Stimulated activated CD4-positive, alpha-beta T cell treated with anti-CD3 and anti-CD28 coated beads, TNF-alpha, amount 100 ng/mL, for 24 hours (primary cell): Measurements from ENCODE around the gene DACH1.

Experiments used
- DNase-seq, 3 experiments: peaks; one replicate each; pipeline ENCODE4 v3.0.0-alpha.2; 2020; ENCODE audit warnings: low read depth in 3 of 3

DACH1 gene

DNA sequence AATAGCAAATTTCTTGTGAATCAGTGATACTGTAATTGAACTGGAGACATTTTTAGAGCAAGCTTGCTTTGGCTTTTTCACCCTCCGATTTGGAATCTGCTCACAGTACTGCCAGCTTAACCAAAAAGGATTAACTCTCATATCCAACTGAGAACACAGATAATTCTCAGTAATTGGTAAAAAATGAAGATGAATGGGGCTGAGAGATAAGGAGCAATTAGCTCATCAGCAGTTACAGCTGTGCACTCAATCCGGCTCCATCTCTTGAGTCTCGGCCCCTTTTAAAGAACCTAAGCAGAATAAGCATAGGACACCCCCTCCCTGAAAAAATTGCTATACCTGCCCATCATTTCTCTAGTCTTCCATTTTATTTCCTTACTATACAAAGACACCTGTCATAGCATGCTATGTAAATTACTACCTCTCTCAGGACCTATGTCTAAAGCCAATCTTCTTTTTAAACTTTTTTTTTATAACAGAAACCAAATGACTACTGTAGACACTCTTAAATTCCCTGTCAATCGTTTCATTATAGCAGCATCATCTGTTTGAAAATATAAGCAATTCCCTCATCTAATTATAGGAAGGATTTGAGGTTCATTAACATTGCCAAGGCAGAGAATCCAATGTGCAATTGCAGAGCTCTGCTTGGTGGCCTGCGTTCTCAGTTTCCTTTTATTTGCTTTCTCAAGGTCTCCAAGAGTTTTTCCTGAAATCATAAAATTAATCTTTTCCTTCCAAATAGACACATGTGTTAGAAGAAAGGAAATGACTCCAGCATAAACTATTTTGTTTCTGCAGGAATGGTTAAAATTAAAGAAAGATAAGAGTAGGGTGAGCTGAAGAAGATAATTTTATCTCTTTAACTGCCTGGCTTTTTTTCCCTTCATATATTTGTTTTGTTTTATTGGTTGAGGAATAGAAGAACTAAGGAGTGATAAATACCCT, 242.1 kb downstream of the DACH1 start:
- DNase-seq, result no peak

DNA sequence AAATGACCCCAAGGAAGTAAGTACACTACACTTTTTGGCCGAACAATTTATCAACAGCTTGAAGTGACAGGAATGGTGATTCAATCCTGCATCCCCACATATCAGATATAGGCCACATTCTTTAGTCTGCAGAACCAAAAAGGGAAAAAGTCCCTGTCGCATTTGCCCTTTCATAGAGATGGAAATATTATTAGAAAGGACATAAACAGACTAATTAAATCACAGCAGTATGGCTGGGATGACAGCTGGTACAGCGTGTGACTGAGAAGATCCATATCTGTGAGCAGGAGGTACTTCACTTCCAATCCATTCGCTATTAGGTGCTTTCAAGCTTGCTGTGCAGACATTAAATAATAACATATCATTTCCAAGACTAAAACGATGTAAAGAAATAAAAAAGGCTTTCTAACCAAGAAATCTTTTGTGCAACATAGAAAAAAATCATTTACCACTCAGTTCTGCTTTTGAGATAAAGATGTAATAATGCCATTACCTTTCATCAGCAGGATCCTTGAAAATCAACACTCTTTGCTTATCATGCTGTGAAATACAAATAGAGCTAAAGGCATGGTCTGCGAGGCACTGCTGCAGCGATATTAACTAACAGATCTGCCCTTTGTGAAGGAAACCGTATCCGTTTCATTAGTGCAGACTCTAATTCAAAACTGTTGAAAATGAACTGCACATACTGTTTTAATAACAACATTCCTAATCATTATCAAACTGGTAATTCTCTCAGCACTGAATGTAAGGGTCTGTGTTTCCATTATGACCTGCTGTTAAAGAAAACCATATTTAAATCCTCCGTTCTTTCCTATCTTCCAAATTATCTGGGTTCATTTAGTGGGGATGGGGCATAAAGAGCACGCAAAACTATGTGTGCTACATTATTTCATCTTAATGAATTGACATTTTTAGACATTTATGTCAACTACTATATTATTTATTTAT, 245.6 kb downstream of the DACH1 start:
- no peak for DNase-seq

DNA sequence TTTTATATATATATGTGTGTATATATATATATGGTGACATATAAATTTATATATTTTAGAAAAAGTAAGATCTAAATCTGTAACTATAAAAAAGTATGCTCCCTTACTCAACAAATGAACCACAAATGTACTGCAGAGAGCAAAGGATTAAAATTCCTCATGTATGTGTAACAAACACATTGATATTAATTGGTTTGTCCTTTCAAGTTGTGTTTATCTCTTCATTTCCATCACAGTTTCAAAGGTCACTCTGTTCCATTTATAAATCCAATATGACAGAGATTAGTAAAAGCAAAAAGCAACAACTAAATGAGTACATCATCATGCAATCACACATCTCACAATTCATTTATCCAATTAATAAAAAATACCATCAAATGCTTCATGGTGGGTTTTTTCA, 247.9 kb downstream of the DACH1 start:
- no peak for DNase-seq

DNA sequence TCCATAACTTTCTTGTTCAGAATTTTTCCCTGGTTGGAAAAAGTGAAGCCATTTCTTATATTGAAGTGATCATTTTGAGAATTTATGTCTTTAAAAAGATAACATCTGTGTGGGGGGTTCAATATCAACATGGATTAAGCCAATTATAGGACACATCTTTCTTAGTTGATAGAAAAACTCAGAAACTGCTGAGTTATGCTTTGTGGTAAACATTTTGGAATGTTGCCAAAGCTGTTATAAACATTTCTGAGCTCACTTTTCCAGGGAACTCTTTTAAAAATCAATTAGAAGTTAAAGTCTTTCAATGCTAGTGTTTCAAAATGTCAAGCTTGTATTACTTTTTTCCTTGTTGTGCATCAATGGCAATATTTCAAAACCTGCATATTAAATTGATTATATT, 248.8 kb downstream of the DACH1 start:
- no peak for DNase-seq

DNA sequence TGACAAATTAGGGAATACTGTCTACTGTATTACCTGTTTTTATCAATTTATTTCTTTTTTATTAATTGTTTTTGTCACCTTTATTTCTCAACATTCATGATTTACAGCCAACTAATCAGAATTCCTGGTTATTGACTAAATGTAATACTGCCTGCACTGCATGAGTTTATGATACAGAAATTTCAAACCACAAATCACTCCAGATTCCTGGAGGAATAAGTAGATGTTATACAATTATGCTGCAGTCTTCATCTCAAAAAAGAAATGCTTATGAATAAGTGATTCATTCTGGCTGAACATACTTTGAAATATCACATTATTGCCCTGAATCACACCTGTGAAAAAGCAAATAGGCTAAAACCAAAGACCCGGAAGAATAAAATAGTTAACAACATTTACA, 249.7 kb downstream of the DACH1 start:
- DNase-seq, result no peak

DNA sequence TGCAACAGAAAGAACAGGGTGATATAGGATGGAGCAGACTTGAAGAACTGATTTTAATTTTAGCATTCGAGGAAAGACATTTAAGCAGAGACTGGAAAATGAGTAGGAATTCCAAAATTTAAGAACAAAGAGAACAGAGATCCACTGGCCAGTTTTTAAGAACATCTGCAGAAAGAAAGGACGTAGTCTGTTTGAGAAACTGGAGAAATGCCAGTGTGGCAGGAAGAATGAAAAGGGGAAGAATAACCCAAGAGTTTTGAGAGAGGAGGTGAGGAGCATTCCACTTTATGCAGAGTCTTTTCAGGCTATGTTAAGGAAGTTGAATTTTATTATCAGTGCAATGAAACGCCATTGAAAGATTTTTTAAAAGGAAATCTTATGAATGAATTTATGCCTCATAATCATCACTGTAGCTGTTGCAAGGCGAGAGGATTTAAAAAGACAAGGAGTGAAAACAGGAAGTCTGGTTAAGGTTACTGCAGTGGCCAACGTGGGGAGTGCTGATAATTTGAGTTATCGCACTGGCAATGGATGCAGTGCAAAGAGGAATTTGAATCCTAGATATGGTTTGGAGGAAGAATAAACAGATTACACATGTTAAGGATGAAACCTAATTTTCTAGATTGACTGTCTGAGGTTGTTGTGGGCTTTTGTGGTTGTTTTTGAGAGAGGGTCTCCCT, 253.8 kb downstream of the DACH1 start:
- DNase-seq, result no peak

DNA sequence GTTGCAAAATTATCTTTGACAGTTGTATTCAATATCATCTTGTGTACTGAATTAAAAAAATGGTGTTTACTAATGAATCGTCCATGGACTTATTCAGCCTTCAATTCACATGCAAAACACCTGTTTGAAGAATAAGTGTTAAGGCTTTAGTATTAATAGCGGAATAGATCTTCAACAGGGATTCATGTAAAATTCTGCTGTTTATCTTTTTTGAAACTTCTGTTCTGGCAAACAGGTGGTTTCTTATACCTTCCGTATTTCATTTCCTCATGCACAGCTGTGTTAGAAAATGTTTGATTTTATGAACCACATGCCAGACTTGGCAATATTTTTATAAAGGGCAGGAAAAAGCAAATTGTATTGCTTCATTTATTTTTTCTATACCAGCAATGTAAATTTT, 255.7 kb downstream of the DACH1 start:
- DNase-seq, result no peak

DNA sequence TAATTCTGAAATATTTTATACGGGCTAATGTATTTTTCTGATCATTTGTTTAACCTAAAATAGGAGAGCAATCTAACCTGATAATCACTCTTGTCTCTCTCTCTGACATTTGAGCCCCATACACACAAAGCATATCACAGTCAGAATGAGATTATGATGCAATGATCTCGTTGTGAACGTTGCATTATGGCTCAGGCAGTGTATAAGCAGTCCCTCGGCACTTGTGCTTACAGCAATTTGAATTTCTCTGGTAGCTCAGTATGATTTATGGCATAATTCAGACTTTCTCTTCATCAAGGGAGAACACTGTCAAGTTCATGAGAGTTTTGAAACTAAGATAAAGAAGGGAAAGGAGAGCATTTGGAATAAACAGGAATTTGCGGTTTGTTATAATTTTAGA, 256.1 kb downstream of the DACH1 start:
- DNase-seq, result no peak

DNA sequence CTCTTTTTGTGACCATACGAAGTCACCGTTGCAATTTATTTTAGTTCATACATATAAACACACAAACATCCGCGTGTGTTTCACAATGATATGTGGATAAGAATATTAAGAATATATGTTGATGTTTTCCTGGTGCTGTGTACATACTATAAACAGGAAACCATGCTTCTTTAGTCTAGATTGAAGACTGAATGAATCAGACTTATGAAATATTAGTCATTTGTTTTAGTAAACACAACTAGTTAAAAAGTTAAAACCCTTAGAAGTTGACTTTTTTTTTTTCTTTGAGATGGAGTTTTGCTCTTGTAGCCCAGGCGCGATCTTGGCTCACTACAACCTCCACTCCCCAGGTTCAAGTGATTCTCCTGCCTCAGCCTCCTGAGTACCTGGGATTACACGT, 257.7 kb downstream of the DACH1 start:
- DNase-seq, result no peak

DNA sequence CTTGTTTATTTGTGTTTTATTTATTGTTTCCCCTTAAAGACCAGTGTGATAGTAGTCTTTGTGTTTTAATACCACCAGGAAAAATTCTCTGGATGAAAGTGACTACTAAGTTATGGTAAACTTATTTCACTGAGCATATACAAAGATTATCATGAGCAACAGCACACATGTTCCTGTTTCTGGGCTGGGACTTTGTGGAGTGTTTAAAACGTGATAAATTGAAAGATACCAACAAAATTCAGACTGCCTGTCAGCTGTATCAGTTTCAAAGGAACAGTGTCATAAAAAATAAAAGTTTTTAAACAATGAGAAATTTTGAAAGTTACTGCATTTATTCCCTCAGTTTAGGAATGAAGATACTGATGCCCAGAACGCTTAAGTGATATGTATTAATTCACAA, 259.4 kb downstream of the DACH1 start:
- no peak for DNase-seq

DNA sequence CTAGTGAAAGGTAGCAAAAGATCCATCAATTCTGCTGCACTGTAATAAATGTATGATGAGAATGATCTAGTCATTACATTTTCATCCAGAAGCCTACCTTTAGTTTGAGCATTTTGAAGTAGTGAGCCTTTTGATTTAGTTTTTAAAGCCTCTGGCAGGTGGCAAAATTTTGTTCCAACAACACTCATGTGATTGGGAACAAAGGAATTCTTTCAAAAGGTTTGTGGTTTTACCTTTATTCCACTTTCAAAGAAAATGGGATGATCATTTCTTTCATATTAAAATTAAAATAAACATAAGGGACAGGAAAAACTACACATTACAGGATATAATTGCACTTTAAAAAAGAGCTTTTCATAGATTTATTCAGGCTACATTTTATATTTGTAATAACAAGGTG, 260.2 kb downstream of the DACH1 start:
- no peak for DNase-seq

DNA sequence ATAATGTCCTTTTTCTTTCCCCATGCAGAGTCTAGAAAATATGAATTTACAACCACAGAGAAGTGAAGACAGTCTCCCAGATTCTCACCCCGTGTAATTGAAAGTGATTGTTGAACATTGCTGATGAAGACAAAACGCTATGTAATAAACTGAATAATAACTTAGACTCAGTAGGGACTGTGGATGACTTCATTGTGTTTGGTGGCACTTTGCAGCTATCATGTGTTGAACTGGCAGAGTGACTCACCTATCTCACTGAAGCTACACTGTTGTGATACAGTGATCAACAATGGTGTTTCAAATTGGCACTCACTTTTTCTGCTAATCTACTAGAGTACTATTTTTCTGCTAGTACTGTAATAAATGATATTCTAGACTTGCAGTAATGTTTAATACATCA, 261.3 kb downstream of the DACH1 start:
- DNase-seq, result no peak

DNA sequence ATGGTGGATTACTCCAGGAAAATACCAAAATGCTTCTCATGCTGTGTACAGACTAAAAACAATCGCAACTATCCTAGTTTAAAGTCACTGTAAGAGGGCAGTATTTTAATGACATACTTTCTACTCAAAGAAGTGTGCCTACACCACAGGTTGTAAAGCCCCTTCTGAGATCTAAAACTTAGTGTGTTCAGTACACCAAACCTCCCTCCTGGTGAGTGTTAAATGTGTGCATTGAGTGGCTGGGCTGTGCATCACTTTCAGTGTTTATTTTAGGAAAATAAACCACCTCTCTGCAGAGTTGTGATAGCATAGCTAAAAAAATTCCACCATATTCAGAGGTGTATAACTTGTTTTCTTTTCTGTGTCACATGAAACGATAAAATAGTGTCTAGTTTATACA, 263.7 kb downstream of the DACH1 start:
- DNase-seq, result no peak

DNA sequence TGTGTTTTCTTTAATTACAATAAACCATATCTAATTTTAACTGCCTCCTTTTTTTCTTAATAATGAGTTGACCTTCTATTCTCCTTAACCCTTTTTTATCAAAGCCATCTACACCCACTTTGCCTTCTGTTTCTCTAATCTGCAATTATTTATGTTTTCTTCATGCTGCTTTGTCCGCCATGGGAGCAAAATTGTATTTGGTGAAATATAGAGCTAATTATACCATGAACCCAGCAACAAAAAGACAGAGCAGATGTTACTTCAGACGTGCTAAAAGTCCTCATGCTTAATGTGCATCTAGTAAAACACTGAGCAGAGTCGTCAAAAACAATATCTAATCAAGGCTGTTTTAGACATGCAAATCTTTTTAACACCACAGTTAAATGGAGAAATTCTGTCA, 264.7 kb downstream of the DACH1 start:
- DNase-seq, result no peak

DNA sequence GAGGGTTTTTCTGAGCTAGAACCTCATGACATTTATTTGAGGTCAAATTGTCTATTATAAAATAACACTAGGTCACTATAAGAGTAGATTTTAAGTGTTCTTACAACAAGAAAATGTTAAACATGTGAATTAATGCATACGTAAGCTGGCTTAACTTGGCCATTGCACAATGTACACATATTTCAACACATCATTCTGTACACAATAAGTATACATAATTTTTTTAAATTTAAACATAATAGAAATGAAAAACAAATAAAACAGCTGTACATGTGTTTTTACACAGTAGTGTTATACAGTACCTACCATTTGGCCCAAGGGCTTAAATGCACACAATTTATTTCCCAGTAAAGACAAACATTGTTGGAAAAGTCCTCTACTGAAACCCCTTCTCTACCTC, 269.9 kb downstream of the DACH1 start:
- no peak for DNase-seq

DNA sequence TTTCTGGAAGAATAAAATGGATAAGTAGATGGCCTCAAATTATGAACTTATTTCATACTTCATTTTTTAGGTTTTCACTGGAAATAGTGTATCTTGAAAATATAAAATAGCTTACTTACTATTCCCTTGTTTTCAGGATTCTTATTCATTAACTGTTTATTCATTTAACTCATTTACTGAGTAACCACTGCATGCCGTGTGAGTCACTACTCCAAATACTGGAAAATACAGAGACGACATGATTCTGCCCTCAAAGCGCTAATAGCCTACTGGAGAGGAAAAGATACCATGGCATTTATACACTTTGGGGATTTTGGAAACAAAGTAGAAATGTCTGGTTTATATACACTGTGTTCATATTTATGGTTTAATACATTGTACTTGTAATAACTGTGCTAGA, 270.9 kb downstream of the DACH1 start:
- DNase-seq, result no peak

DNA sequence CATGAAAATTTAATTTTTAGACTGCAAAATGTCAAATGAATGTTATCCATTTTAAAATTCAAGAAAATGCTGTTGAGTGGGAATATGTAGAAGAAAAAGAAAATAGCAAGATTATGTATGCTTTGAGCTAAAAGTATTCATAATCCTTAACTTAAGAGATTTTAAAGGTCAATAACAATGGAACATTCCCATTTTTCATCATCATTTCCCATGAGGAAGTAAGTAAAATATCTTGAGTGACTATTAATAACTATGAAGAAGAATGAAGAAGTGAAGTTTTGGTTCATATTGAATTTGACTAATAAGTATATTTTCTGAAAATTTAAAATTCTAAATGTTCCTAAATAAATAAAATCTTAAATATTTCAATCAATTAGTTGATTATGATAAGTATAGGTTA, 273.4 kb downstream of the DACH1 start:
- DNase-seq, result no peak

DNA sequence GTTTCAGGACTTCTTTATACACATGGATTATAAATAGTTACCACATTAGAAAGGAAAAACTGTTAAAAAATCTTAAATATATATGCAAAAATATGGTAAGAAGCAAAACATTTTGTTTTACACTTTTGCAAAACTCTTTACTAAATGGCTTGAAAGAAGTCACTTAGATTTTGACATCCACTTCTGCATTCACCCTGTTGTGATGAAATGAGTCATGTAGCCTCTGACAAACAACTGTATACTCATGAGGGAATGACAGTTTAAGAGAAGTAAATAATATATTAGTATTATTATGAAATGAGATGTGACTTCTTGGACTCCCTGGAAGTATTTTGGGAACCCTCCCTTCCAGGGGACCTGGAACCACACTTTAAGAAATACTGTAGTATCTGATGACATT, 275.6 kb downstream of the DACH1 start:
- no peak for DNase-seq

DNA sequence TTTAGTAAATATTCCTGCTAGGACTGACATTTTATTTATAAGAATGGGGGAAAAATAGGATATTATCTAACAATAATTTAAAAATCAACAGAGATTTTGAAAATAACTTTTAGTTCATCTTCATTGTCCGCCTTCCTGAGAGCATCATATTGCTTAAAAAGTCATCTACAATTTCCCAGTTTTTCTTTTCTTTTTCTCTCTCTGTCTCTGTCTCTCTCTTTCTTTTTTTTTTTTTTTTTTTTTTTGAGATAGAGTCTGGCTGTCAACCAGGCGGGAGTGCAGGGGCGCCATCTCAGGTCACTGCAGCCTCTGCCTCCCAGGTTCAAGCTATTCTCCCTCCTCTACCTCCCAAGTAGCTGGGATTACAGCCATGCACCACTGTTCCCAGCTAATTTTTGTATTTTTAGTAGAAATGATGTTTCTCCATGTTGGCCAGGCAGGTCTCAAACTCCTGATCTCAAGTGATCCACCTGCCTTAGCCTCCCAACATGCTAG, 276.3 kb downstream of the DACH1 start:
- no peak for DNase-seq

DNA sequence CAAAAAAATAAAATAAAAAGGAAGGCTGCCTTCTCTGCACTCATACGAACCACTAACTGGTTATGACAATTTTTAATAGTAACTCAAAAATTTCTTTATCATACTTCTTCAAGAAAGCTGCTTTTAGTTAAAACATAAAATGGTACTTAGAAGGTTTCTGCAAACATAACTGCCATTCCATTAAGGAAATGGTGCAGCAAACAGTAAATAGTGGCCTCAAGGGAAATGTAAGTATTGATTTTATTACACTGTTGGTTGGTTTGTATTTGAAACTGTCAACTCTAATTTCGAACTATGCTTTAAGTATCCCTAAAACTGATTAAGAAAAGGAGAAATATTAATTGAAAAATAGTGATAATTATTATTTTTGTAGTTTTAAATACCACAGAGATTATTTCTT, 278.0 kb downstream of the DACH1 start:
- no peak for DNase-seq

DNA sequence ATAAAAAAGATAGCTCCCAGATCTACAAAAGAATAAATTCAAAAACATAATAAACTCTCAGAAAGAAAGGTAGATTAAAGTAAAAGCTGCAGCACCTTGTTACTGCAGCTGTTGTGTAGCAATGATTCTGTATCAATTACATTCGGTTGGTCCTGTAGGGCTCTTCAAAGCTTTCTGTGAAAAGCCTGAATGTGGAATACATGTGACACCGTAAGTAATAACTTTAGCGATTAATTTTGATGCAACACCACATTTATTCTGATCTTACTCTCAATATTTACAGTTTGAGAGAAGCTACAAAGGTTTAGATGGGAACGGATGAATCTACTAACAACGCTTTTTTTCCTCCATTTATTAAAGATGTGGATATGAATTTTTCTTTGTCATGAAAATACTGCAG, 279.2 kb downstream of the DACH1 start:
- no peak for DNase-seq

DNA sequence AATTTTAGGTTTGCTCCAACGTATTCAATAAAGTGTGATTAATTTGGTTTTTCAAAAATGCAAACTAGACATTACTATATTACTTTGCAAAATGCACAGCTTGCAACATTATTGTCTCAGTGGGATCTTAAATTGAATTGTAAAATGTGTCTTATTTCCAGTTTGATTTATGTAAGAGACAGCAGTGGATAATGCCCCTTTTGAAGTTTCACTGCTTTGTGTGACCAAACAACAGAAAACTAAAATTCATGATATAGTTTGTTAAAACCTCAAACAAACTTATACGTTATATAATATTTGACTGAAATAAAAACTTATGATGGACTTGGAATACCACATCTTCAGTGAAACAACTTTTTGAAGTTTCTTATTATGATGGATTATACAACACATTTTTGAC, 279.8 kb downstream of the DACH1 start:
- DNase-seq, result no peak
